ENCODE data around the gene ST8SIA5. TPM values are rescaled to one million over a fixed set of nuclear protein-coding genes. Genes with fewer than 3 reads are reported as not detected.

ST8SIA5 gene
- total and polyA plus RNA-seq, 10 of the 15 experiments (the other 5 are each of a cell fraction or from before 2014, with no cell fraction given), result 0.02 to 0.32 (median 0.12) TPM; not detected in 1

DNA sequence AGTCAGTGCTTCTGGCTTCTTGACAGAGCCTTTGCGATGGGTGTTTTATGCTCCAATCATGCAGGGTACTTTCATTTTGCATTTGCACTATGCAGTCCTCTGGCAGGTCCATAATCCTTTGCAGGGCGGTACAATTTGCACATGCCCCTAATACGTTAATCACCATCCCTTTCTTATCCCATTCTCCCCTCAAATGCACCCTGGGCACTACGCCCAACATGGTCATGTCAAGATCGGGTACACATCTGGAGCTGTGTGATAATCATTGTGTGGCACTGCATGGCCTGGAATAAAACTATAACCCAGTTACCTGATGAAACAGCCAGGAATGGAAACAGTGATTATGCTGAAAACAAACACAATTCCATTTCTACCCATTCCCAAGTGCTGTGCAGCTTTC is 127.5 kb downstream of the ST8SIA5 start:
- Histone ChIP-seq H3K27me3 (replicated peaks in 1 of 2; ENCODE audit: control insufficient read depth in 2 of 2, insufficient read depth in 2 of 2, low read length in 1 of 2) (peaks cover 0 to 2% of the 10 kb centered on the region in 2 experiments; a peak in 1 of 4 replicates), H2AFZ (ENCODE audit: control insufficient read depth, low read depth, low read length) (no peak overlapping the region), H3K9me3 (replicated peaks; ENCODE audit: control insufficient read depth, insufficient read depth, low read length) (no peaks in the 10 kb centered on the region; the same call in 2 of the 3 replicates), H3K36me3 (ENCODE audit: control insufficient read depth in 2 of 2, insufficient read depth in 2 of 2, low read length in 1 of 2) (no peaks in the 10 kb centered on the region), H3K27ac (ENCODE audit: control insufficient read depth, insufficient read depth) (no peak overlapping the region), H3K4me2 (ENCODE audit: control insufficient read depth, insufficient read depth) (no peak overlapping the region), H4K20me1 (ENCODE audit: control insufficient read depth, insufficient read depth) (no peaks in the 10 kb centered on the region), H3K4me3 (no peak overlapping the region), H3K9ac (ENCODE audit: control insufficient read depth, insufficient read depth, low read length) (no peak overlapping the region), H3K4me1 (ENCODE audit: control insufficient read depth, insufficient read depth, low read length) (no peaks in the 10 kb centered on the region), H3K79me2 (ENCODE audit: control insufficient read depth, insufficient read depth, low read length) (no peaks in the 10 kb centered on the region)
- in situ Hi-C loops (cut with MboI), result no loop called here
- FAIRE-seq (no peak), DNase-seq (ENCODE audit: low read depth, low spot score) (no peak), ATAC-seq (no peak)
- BruUV-seq (replicated peaks), result no TSS peak
- WGBS (ENCODE audit: insufficient coverage, insufficient replicate concordance, low lambda C conversion rate, missing lambda C conversion rate), result 47% methylated on average over 5 of the region's 5 CpGs
- ChIA-PET SMC1A (ENCODE audit: uncharacterized antibody, unreplicated experiment) (no interaction called here), CTCF (no interaction called here), RAD21 (ENCODE audit: unreplicated experiment) (no interaction called here), POLR2A (no interaction called here)
- TF ChIP-seq RFX5 (IDR thresholded peaks at IDR 0.05; ENCODE audit: low read depth, low read length) (no peak), MEF2B (IDR thresholded peaks at IDR 0.05; ENCODE audit: partially characterized antibody, poor library complexity, severe bottlenecking) (no peak), PAX5 (IDR thresholded peaks at IDR 0.05; ENCODE audit: borderline replicate concordance, low read depth, low read length) (no peak), KLF5 (IDR thresholded peaks at IDR 0.05; ENCODE audit: partially characterized antibody) (no peak), CHD1 (IDR thresholded peaks at IDR 0.05; ENCODE audit: low read depth, low read length) (no peak), TBL1XR1 (IDR thresholded peaks at IDR 0.05; ENCODE audit: low read depth, low read length) (no peak), SMAD5 (IDR thresholded peaks at IDR 0.05; ENCODE audit: low read depth) (no peak), MTA2 (IDR thresholded peaks at IDR 0.05; ENCODE audit: low read depth) (no peak), ATF7 (IDR thresholded peaks at IDR 0.05; ENCODE audit: low read depth) (no peak), CHD2 (IDR thresholded peaks at IDR 0.05; ENCODE audit: borderline replicate concordance, low read depth, low read length) (no peak)
- TF ChIP-seq, protein P1, sequence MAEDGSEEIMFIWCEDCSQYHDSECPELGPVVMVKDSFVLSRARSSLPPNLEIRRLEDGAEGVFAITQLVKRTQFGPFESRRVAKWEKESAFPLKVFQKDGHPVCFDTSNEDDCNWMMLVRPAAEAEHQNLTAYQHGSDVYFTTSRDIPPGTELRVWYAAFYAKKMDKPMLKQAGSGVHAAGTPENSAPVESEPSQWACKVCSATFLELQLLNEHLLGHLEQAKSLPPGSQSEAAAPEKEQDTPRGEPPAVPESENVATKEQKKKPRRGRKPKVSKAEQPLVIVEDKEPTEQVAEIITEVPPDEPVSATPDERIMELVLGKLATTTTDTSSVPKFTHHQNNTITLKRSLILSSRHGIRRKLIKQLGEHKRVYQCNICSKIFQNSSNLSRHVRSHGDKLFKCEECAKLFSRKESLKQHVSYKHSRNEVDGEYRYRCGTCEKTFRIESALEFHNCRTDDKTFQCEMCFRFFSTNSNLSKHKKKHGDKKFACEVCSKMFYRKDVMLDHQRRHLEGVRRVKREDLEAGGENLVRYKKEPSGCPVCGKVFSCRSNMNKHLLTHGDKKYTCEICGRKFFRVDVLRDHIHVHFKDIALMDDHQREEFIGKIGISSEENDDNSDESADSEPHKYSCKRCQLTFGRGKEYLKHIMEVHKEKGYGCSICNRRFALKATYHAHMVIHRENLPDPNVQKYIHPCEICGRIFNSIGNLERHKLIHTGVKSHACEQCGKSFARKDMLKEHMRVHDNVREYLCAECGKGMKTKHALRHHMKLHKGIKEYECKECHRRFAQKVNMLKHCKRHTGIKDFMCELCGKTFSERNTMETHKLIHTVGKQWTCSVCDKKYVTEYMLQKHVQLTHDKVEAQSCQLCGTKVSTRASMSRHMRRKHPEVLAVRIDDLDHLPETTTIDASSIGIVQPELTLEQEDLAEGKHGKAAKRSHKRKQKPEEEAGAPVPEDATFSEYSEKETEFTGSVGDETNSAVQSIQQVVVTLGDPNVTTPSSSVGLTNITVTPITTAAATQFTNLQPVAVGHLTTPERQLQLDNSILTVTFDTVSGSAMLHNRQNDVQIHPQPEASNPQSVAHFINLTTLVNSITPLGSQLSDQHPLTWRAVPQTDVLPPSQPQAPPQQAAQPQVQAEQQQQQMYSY (CRISPR knock-in tag; IDR thresholded peaks at IDR 0.05), result no peak
- TF ChIP-seq, protein P2, sequence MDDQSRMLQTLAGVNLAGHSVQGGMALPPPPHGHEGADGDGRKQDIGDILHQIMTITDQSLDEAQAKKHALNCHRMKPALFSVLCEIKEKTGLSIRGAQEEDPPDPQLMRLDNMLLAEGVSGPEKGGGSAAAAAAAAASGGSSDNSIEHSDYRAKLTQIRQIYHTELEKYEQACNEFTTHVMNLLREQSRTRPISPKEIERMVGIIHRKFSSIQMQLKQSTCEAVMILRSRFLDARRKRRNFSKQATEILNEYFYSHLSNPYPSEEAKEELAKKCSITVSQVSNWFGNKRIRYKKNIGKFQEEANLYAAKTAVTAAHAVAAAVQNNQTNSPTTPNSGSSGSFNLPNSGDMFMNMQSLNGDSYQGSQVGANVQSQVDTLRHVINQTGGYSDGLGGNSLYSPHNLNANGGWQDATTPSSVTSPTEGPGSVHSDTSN (IDR thresholded peaks at IDR 0.05; ENCODE audit: insufficient replicate concordance, low read depth, low read length), result no peak
- TF ChIP-seq, protein P3, sequence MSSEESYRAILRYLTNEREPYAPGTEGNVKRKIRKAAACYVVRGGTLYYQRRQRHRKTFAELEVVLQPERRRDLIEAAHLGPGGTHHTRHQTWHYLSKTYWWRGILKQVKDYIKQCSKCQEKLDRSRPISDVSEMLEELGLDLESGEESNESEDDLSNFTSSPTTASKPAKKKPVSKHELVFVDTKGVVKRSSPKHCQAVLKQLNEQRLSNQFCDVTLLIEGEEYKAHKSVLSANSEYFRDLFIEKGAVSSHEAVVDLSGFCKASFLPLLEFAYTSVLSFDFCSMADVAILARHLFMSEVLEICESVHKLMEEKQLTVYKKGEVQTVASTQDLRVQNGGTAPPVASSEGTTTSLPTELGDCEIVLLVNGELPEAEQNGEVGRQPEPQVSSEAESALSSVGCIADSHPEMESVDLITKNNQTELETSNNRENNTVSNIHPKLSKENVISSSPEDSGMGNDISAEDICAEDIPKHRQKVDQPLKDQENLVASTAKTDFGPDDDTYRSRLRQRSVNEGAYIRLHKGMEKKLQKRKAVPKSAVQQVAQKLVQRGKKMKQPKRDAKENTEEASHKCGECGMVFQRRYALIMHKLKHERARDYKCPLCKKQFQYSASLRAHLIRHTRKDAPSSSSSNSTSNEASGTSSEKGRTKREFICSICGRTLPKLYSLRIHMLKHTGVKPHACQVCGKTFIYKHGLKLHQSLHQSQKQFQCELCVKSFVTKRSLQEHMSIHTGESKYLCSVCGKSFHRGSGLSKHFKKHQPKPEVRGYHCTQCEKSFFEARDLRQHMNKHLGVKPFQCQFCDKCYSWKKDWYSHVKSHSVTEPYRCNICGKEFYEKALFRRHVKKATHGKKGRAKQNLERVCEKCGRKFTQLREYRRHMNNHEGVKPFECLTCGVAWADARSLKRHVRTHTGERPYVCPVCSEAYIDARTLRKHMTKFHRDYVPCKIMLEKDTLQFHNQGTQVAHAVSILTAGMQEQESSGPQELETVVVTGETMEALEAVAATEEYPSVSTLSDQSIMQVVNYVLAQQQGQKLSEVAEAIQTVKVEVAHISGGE (CRISPR knock-in tag; IDR thresholded peaks at IDR 0.05), result no peak
- intact Hi-C loops (cut with micrococcal nuclease; ENCODE audit: unreplicated experiment), result no loop called here
